ENCODE results near the gene NAA20.

Gene NAA20

DNA sequence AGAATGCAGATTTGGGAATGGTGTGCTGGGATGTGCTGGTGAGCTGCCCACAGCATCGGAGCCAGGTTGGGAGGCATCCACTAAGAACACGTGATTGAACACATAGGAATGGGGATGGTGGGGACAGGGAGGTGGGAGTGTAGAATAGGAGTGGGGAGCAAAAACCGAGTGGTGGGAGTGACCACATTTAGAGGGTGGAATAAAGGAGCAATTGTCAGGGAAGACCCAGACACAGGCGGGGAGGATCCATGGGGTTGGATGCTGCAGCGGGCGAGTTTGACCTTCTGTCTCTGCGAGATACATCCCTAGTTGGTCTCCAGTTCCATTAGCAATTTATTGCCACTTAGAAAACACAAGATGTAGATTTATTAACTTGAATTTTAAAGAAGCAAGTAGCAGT, 4.7 kb downstream of the NAA20 start:
- DNase-seq = no peak

DNA sequence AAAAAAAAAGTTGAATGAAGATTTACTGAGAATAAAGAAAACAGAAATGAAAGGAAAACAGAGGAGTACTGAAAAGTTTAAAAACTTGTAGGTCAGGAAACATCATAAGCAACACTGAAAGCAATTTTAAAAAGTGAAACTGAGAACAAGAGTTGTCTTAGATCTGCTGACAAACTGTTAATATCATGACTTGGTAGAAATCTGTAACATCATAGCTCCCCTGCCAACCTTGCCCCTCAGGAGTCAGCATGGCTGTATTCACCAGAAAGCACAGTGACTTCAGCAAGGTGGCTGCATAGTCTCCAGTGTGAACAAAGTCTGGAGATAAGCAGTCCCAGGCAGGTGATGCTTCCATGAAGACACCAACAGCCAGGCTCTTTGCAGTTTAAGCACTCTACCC, 5.3 kb downstream of the NAA20 start:
- DNase-seq = no peak

DNA sequence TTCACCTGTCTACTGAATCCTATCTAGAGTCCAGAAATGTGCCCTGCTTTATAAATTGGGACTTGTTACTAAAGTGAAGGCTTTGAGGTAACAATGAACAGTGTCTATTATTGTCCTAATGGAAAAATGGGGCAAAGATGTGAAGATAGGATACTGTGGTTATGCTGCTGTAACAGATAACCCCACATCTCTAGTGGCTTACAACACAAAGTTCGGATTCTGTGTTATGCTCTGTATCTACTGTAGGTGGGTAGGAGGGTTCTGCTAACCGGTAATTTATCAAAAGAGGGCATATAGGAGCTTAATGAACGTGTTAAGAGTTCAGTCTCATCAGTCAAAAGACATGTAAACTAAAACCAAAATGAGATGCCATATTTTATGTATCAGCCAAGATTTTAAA, 6.2 kb downstream of the NAA20 start:
- DNase-seq = no peak

DNA sequence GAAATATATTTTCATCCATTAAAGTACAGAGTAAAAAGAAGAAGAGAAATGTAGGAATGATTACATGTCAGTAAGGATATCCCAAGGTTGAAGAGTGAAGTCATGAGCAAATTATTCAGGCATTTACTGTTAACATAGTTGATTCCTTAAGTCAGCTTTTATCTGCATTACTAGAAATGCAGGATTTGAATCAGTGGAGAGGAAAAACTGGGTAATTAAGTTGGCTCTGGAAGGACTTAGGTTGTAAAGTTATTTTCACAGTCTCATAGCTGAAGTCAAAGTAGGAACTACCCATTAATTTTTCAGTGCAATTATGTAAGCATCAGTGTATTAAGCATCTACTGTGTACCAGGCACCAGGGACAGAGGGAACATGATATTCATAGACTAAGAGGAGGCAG, 7.8 kb downstream of the NAA20 start:
- DNase-seq = no peak

DNA sequence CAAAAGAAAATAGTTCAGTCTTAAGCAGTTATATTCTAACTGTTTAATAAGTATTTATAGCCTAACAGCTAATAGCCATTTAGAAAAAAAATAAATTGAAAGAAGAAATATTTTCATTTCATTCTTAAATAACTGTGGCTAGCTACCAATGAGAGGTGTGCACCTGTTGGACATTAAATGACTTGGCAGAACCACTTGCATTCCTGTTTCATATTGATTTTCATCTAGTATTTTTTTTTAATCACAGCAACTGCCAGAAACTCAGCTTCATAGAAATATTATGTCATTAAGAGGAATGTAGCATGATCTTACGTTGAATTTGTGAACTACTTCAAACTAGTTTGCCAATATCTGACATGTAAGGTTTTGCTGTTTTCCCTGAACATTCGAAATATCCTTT, 10.1 kb downstream of the NAA20 start:
- DNase-seq = no peak

DNA sequence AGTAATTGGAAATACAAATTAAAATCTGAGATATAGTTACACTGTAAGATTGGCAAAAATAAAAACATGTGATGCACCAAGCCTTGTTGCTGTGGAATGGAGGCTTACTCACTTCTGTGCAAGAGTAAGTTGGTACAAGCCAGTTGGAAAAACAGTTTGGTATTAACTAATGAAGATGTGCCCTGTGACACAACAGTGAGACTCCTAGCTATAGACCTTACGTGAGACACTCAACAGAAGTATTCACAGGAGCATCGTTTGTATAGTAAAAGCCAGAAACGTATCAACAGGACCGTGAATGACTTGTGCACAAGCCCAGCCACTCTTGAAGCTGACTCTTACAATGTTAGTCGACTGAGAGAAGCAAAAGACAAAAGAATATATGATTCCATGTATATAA, 14.6 kb downstream of the NAA20 start:
- DNase-seq = no peak

DNA sequence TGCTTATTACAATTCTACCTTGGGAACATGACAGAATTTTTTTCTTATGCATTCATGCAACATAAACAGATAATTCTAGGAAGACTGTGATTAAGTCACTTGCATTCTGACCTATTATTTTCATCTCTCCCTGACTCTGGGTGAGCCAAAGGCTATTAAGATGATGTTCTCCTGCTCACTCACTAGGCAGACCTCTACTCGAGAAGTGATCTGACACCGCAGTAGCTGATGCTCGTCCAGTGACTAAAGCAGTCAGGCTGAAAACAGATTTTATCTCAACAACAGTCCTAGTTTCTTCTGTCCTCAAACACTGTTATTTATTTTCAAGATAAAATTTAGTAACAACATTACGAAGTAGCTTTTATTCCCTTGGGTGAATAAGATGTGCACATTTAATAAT, 17.3 kb downstream of the NAA20 start:
- DNase-seq = no peak

DNA sequence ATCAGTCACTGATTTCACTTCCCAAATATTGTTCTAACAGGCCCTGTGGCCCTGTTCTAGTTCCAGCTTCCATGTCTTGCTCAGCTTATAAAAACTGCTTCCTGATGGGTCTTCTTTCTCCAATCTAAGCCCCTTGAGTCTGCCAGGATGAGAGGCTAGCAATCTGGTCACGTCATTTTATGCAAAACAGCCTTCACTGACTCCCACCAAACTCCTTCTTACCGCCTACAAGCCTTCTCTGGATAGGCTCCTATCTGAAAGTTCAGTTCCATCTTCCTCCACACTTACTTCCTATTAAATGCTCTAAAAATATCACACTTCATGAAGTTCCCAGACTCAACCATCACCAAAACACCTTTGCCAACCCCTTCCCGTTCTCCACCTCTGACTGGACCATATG, 19.6 kb downstream of the NAA20 start:
- no peak for DNase-seq

DNA sequence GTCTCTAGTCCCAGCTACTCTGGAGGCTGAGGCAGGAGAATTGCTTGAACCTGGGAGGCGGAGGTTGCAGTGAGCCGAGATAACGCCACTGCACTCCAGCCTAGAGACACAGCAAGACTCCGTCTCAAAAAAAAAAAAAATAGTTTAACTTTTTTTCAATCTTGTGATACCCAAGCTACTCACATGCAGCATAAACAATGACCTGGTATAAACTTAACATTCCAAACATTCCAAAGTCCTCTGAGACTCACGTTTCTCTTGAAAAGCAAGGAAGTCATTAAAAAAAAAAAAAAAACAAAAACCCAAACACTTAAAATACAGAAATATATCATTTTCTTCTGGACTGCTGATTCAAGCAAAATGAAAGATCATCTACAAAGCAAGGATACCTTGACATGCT, 20.8 kb downstream of the NAA20 start:
- no peak for DNase-seq

DNA sequence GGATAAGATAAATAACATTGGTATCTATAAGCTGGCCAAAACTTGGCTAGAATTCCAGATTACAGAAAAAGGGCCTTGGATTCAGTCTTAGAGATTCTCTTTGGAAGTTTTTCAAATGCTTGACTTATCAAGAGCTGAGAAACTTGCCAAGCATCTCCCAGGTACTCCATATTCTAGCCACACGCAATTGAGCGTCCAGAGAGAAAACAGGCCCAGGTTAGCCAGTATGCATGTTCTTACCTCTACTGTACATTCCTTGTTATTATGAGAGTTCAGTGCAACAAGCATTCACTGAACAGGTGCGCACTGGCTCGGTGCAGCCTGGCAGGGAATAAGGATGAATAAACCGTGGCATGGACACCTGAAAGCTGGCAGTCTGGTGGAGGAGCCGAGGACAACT, 21.4 kb downstream of the NAA20 start:
- no peak for DNase-seq

DNA sequence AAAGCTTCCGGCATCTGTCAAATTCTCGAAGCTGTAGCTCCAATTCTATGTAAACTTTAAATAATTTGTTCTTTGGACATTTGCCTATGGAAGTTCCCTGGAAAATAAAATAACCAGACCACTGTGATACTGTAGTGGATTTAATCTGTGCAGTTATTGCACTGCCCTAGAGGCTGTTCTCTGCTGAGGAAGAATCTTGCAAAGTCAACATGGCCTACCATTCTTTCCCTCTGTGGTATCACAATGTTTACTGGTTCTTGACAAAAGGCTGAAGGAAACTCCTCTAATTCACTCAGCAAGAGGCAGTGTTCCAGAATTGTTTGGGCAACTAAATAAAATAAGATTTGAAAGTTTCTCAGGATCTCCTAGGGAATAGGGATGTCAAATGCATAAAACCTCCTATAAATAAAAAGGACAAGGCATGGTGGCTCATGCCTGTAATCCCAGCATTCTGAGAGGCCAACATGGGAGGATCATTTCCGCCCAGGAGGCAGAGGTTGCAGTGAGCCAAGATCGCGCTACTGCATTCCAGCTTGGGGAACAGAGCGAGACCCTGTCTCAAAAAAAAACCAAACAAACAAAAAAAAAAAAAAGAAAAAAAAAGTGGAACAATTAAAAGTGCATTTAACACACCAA, 22.7 kb downstream of the NAA20 start:
- no peak for DNase-seq

DNA sequence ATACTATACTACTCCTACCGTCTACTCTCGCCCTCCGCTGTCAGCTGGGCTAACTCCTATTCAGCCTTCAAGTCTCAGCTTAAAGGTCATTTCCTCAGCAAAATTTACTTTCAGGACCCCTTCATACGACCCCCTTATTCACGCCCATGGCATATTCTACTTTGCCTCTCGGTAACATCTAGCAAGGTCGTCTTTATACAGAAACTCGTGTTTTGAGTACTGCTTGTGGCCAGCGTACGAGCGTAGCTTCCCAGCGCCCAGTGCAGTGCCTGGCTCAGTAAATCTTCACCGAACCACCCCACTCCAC, 34.6 kb downstream of the NAA20 start:
- no peak for DNase-seq

DNA sequence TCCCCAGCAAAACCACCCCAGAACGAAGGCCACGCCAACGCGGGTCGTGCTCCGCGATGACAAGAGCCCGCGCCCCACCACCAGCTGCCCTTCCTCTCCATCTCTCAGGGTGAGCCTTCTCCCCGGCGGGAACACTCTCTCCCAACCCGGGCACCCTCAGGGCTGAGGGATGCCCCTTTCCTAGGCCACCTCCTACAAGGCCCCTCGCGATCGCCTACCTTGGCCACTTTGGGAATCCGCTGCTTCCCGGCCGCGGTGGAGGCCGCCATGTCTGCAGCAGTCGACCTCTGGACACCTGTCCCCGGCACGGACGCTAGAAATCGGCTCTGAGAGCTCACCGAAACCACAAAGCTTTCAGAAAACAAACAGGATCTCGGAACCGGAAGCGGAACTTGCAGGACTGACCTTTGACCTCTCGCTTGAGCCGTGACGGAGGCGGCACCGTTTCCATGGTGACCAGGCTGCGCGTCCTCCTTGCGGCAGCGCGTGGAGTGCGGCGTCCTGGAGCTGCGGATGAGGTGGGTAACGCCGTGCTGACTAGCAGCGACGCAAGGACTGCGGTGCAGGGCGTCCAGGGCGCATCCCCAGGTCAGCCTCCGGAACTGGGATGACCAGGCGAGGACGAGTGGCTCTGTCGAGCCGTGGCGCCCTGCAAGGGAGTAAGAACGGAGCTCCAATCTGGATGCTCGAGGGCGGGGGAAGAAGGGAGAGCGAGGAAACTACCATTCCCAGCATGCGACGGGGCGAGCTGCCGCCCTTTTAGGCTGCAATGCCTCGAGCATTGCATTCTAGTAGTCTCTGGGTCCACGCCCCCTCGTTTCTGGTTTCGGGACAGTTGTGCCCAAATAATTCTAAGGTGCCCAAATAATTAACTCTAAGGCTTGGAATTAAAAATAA, 35.2 kb downstream of the NAA20 start, which contains the start of the genes CFAP61 and CRNKL1:
Gene CFAP61 (plus strand): TSS at position 459 of the 897 bp plus-strand sequence. CDS start 4,122 bp downstream, outside the sequence.
Gene CRNKL1 (minus strand): TSS at position 393 of the 897 bp plus-strand sequence. CDS start 124 bp downstream, at position 269.
- DNase-seq = peak; percentile 96

DNA sequence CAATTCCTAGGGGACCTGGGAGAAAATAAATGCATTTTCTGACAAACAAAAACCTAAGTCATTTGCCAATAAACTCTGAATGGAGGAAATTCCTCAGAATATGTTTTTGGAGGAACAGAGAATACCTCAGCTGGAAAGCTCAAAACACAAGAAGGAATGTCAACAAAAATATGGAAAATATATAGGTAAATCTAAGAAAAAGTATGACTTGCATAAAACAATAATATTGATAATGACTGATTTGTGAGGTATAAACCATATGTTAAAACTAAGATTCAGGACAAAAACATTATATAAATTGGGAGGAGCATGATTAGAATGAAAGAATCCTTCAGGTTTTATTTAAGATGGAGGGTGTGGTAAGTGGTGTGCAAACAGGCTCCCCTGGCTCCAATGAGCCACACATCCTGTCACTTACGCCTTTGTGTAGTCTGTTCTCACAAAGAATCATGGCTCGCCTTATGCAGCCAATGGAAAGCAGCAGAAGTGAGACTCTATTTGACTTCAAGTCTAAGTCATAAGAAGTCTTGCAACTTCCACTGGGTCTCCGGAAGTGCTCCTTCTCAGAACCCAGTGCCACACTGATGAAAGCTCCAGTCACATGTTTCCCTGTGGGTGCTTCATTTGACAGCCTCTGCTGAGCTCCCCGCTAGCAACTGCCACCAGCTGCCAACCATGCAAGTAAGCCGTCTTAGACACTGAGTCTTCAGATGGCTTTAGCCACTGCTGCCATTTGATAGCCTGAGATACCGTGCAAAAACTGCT, 43.3 kb downstream of the NAA20 start:
- no peak for DNase-seq

DNA sequence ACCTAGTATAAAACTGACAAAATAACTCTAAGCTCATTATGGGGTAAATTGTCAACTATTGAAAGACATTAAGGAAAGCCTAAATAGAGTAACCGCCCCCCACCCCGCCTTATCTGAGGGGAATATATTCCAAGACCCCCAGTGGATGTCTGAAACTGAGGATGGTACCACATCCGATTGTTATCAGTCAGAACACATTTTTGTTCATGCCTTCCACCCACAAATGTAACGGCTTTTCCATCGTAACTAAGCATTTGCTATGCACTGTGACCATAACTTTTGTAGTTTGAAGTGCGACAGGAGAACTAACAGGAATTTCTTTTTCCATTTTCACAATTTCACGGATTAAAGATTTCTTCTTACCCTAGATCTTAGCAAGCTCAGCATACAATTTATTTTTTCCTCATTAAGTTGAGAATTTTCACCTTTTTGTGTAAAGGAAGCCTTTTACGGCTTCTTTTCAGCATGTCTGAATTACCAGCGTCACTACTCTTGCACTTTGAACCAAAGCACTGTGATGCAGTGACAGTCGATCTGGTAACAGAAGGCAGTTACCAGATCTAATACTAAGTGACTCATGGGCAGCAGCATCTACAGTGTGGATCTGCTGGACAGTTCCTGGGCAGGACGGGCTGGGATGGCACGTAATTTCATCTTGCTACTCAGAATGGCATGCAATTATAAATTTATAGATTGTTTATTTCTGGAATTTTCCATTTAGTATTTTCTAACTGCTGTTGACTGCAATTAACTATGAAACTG, 47.0 kb downstream of the NAA20 start:
- DNase-seq = no peak

DNA sequence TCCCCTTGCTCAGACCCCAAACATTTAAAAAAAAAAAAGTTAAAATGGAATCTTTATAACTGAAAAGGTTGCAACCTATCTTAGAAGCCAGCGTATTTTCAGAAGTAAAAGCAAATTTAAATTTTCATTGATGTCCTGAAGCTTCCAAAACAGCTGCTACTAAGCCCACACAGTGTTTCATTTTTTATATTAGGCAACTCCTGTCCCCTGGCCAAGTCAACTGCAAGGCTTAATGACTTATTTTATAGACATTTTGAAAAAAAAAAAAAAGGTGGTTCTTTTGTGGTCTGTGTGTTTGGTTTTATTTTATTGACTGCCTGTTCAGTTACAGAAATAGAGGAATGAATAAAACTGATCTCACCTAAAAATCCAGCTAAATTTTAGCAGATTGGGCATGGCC, 48.2 kb downstream of the NAA20 start:
- no peak for DNase-seq

DNA sequence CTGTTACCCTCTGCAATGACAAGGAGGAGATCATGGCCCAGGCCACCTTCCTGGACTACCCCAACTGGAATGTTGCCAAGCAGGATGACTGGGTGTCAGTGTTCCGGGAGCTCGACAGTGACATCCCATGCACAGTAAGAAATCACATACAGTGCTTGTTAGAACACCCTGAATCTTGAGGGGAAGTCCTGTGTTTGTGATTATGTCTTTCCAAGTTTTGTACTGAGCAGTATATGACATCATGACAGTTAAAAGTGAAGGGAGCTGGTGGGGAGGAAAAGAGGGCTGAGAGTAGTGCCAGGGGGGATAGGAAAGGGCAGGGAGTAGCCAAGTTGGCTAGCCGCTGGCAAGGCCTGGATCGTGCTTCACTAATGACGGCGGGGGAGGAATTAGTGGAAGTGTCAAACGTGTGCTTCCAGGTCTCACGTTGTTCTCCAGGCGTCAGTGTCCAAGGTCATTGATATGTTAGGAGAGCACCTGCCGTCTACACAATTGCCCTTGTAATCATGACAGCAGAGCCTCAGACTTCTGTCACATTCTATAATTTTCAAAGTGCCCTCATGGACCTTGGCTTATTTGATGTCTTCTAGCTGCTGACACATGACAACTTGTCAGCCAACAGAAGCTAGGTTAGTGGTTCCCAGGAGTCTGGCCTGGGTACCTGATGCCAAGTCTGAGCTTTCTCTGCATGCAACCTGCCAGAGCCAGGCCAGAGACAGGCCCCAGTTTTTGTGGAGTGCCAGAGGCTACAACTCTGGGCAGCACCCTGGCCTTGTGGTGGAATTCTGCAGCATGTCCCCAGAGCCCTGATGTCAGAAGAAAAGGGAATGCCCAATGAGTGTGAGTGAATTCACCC, 53.9 kb downstream of the NAA20 start:
- DNase-seq = no peak

DNA sequence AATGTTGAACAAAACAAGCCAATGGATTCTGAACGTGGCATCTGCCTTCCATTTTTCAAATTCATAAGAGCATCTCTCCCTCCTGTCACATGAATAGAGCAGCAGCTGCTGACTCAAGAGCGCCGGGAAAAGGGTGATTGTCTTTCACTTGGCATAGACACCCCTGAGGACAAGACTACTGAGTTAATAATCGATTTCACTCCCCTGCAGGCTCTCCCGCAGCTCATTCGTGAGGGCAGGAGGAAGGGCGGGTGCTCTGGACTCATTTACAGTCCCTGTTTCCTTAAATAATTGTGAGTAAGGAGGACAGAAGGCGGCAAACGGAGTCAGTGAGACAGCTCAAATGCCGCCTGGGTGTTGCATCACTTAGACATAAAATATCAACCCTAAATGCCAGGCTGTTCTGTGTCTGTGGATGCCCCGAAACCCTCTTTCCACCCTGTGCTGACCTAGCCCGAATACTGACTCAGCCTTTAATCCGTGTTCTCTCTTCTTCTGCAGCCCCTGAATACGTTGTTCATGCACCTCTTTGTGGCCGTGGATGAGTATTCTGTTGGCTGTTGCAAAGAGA, 56.7 kb downstream of the NAA20 start:
- DNase-seq = no peak

DNA sequence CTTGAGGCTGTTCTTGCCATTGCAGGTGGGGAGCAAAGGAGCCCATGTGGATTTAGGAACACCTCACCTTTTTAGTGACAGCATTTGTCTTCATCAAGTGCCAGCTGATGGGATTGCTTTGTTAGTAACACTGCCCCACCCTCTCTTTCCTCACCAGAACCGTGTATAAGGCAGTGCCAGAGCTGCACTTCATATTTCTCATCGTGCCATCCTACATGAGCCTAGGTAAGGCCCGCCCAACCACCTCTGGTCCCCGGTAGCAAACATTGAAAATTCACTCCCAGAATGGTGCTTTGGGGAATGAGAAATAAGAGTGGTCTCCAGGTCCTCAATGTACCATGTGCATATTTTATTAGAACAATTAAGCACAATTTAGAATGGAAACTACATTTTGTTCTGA, 57.9 kb downstream of the NAA20 start:
- no peak for DNase-seq

DNA sequence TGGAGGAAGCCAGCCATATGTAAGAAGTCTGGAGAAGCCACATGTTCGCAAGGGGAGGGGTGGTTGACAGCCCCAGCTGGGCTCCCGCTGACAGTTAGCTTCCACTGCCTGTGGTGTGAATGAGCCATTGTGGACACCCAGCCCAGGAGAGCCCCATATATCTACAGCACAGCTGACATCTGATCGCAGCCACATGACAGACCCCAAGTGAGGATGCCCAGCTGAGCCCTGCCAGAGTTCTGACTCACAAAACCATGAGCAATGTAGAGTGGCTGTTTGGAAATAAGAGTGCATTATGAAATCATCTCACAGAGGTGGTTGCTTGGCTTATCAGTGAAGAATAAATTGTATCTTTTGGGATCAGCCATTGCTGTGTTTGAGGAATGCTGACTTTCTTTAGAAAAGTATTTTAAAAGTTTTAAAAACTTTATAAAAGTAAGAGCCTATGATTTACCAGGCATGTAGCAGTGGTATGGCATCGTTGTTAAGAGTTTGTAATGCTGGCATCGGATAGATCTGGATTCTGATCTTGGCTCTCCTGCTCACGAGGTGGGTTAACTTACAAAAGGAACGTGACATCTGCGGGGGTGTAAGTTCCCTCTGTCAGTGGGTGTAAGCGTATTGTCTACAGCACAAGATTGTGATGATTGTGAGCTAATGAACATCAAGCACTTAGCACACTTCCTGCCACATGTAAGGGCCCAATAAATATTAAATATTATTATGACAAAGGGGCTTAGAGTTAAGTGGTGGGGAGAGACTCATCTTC, 59.3 kb downstream of the NAA20 start:
- no peak for DNase-seq

DNA sequence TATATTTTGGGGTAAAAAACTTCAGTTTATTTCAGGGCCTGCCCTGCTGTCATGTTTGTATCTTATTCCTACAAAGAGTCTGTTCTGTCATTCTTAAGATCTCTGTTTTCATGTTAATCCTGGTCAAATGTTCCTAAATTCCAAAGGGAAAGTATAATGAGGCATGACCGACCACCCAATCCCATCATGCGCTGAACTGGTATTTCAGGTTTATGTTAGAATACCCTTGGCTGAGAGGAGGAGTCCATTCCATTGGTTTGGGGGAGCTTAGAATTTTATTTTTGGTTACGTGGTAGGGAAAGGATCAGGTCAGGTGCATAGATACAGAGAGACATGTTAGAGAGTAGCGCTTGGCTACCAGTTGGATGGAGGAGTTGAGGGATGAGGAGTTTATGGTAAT, 60.9 kb downstream of the NAA20 start:
- no peak for DNase-seq

All from CD4-positive, alpha-beta T cell treated with Interleukin-15 for 1 hour (primary cell).